Hepatocyte (in vitro differentiated cells): ENCODE results near the gene EIF2B4. TPM values are rescaled to one million over a fixed set of nuclear protein-coding genes. Genes with fewer than 3 reads are reported as not detected.

ENCODE experiments used
- DNase-seq: peaks from one replicate; pipeline ENCODE4 v3.0.0-alpha.2; 2016; ENCODE audit warnings: low spot score
- H2AFZ ChIP-seq: fragments of 200-600 bp; sonication (generic); 2 replicates; pipeline ENCODE4 v1.6.0; 2016; ENCODE audit warnings: antibody characterized with exemption, mild to moderate bottlenecking
- H3K27ac ChIP-seq: fragments of 200-600 bp; sonication (generic); 2 replicates; pipeline ENCODE4 v1.5.1; 2016; ENCODE audit warnings: mild to moderate bottlenecking
- H3K27me3 ChIP-seq: fragments of 200-600 bp; sonication (generic); 2 replicates; pipeline ENCODE4 v1.6.1; 2016
- H3K36me3 ChIP-seq: fragments of 200-600 bp; sonication (generic); replicated peaks from 2 replicates; pipeline ENCODE4 v1.5.1; 2016; ENCODE audit warnings: low read depth; ENCODE audit not compliant: insufficient read depth
- H3K4me1 ChIP-seq: fragments of 200-600 bp; sonication (generic); 2 replicates; pipeline ENCODE4 v1.5.1; 2016; ENCODE audit warnings: mild to moderate bottlenecking, moderate library complexity; ENCODE audit not compliant: insufficient read depth
- H3K4me2 ChIP-seq: fragments of 200-600 bp; sonication (generic); 2 replicates; pipeline ENCODE4 v1.6.0; 2016
- H3K4me3 ChIP-seq: fragments of 200-600 bp; sonication (generic); 2 replicates; pipeline ENCODE4 v1.5.1; 2016; ENCODE audit warnings: mild to moderate bottlenecking
- H3K79me2 ChIP-seq: fragments of 200-600 bp; sonication (generic); 2 replicates; pipeline ENCODE4 v1.6.0; 2017; ENCODE audit warnings: mild to moderate bottlenecking
- H3K9me2 ChIP-seq: fragments of 200-600 bp; sonication (generic); replicated peaks from 2 replicates; pipeline ENCODE4 v1.6.0; 2017; ENCODE audit warnings: mild to moderate bottlenecking; ENCODE audit not compliant: insufficient read depth
- H3K9me3 ChIP-seq: fragments of 200-600 bp; sonication (generic); 2 replicates; pipeline ENCODE4 v1.5.1; 2016; ENCODE audit warnings: low read depth, mild to moderate bottlenecking
- H4K20me1 ChIP-seq: fragments of 200-600 bp; sonication (generic); 2 replicates; pipeline ENCODE4 v1.6.0; 2016; ENCODE audit warnings: mild to moderate bottlenecking; ENCODE audit not compliant: insufficient read depth, poor library complexity, severe bottlenecking
- EZH2 ChIP-seq: fragments of 200-600 bp; sonication (generic); IDR thresholded peaks from 2 replicates; pipeline ENCODE4 v1.6.1; 2016; ENCODE audit warnings: antibody characterized with exemption, mild to moderate bottlenecking, borderline replicate concordance
- EZH2phosphoT487 ChIP-seq: fragments of 200-600 bp; sonication (generic); IDR thresholded peaks from one replicate; pipeline ENCODE4 v1.6.1; 2018; ENCODE audit warnings: antibody characterized with exemption, mild to moderate bottlenecking, low read depth, moderate library complexity; ENCODE audit not compliant: unreplicated experiment, severe bottlenecking
- WGBS: methylation state at CpG from one replicate; pipeline ENCODE4 v1.1.6; 2016; ENCODE audit warnings: low lambda C conversion rate; ENCODE audit errors: missing lambda C conversion rate; 5-methylcytosine and 5-hydroxymethylcytosine counted together
- polyA plus RNA-seq: library from polyadenylated mRNA; unstranded; fragments of >200 nt; fragmentation: Nextera tagmentation; extraction: Ambion mirVana; gene quantifications from 2 replicates; pipeline ENCODE4 v1.2.1, GENCODE V29; 2016
- total RNA-seq: library from RNA; depleted of rRNA; stranded (reverse); fragments of >200 nt; gene quantifications from 2 replicates; pipeline ENCODE4 v1.2.3, GENCODE V29; 2014
- TF ChIP-seq, protein P1 (sequence below): fragments of 200-600 bp; sonication (generic); IDR thresholded peaks from 2 replicates; pipeline ENCODE4 v1.5.1; 2016; ENCODE audit warnings: antibody characterized with exemption, mild to moderate bottlenecking; ENCODE audit not compliant: poor library complexity

Gene EIF2B4
- total and polyA plus RNA-seq, 2 experiments from 2014 or later: 28.7 to 68.7 TPM

GRCh38 chr2:27409321-27410073, 39.4 kb upstream of the EIF2B4 start, which contains the start of gene PPM1G:
Gene PPM1G (minus strand): TSS chr2:27409591. CDS start chr2:27409422, 169 bp downstream.
- peak; percentile 98 for DNase-seq
- 3% methylated on average over 69 of the region's 82 CpGs for WGBS
- no peaks in the 10 kb centered on the region for H3K36me3 ChIP-seq
- peaks cover 46% of the 10 kb centered on the region for H3K79me2 ChIP-seq
- peak within 1 kb of the TSS; percentile 85 for H2AFZ ChIP-seq
- no peaks in the 10 kb centered on the region for H3K9me2 ChIP-seq
- H3K9me3 ChIP-seq: no peaks in the 10 kb centered on the region
- H3K27ac ChIP-seq: peak within 1 kb of the TSS; percentile 90
- peaks cover 3% of the 10 kb centered on the region for H4K20me1 ChIP-seq
- no peaks in the 10 kb centered on the region for H3K27me3 ChIP-seq
- no peak for TF ChIP-seq EZH2phosphoT487
- TF ChIP-seq, protein P1, sequence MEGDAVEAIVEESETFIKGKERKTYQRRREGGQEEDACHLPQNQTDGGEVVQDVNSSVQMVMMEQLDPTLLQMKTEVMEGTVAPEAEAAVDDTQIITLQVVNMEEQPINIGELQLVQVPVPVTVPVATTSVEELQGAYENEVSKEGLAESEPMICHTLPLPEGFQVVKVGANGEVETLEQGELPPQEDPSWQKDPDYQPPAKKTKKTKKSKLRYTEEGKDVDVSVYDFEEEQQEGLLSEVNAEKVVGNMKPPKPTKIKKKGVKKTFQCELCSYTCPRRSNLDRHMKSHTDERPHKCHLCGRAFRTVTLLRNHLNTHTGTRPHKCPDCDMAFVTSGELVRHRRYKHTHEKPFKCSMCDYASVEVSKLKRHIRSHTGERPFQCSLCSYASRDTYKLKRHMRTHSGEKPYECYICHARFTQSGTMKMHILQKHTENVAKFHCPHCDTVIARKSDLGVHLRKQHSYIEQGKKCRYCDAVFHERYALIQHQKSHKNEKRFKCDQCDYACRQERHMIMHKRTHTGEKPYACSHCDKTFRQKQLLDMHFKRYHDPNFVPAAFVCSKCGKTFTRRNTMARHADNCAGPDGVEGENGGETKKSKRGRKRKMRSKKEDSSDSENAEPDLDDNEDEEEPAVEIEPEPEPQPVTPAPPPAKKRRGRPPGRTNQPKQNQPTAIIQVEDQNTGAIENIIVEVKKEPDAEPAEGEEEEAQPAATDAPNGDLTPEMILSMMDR: no peak
- no peak for TF ChIP-seq EZH2
- peaks cover 3% of the 10 kb centered on the region for H3K4me1 ChIP-seq
- peak within 1 kb of the TSS; percentile 84 for H3K4me2 ChIP-seq
- H3K4me3 ChIP-seq: peak within 1 kb of the TSS; percentile 83

DNA sequence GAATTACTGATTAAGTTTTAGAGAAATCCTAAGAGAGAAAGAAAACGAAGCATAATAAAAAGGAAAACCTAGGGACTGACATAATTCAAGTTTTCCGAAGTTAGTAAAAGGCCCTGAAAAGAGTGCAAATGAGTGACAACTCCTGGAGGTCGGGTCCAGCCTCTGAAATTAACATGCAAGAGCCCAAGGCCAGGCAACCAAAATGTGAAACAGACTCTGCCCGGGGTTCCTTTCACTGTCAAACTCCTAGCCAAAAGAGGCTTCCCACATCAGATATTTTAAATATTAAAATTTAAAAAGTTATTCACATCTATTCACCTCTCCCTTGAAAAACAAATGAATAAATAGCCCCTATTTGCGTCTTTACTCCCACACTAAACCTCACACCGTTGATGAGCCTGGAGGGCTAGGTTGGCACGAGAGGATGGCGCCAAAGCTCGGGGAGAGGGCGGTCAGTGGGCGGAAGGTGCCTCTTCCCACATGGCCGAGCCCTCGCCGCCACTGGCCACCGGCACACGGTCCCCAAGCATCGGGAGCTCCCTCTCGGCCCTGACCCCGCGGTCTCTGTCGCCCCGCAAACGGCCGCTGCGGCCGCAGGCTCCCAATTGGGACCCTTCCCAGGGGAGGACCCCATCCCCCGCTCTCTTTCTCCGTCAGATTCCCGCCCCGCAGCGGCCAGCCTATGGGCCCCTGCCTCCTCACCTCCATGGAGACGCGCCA, 38.6 kb upstream of the EIF2B4 start:
- TF ChIP-seq EZH2phosphoT487: no peak
- no peak for TF ChIP-seq EZH2
- H3K9me2 ChIP-seq: no peaks in the 10 kb centered on the region
- peaks cover 53% of the 10 kb centered on the region for H3K79me2 ChIP-seq
- H3K4me2 ChIP-seq: peak overlapping the region; percentile 84
- no peaks in the 10 kb centered on the region for H3K9me3 ChIP-seq
- no peak for DNase-seq
- WGBS: under 1% methylated on average over 33 of the region's 33 CpGs
- H3K27me3 ChIP-seq: no peaks in the 10 kb centered on the region
- peak overlapping the region; percentile 85 for H2AFZ ChIP-seq
- peak overlapping the region; percentile 83 for H3K4me3 ChIP-seq
- H3K4me1 ChIP-seq: peaks cover 3% of the 10 kb centered on the region
- no peaks in the 10 kb centered on the region for H3K36me3 ChIP-seq
- H4K20me1 ChIP-seq: peaks cover 7% of the 10 kb centered on the region
- H3K27ac ChIP-seq: peak overlapping the region; percentile 90

GRCh38 chr2:27407798-27408491, 37.8 kb upstream of the EIF2B4 start:
- 53% methylated on average over 16 of the region's 16 CpGs for WGBS
- H3K79me2 ChIP-seq: peaks cover 61% of the 10 kb centered on the region

More at GRCh38 chr2:27407798-27408491, 37.8 kb upstream of the EIF2B4 start:
- H2AFZ ChIP-seq: no peak overlapping the region
- no peaks in the 10 kb centered on the region for H3K9me2 ChIP-seq
- no peaks in the 10 kb centered on the region for H3K9me3 ChIP-seq
- H3K4me2 ChIP-seq: peak overlapping the region; percentile 84
- peaks cover 14% of the 10 kb centered on the region for H4K20me1 ChIP-seq
- no peaks in the 10 kb centered on the region for H3K27me3 ChIP-seq
- DNase-seq: peak; percentile 70
- H3K4me3 ChIP-seq: peak overlapping the region; percentile 83
- no peaks in the 10 kb centered on the region for H3K36me3 ChIP-seq
- no peak for TF ChIP-seq EZH2
- TF ChIP-seq EZH2phosphoT487: no peak
- TF ChIP-seq, protein P1: peak; percentile 61
- peak overlapping the region; percentile 90 for H3K27ac ChIP-seq
- H3K4me1 ChIP-seq: peaks cover 3% of the 10 kb centered on the region
